GM12878 (cell line): ENCODE results near the gene SPTAN1.

Experiments used
- GABPA ChIP-seq: IDR thresholded peaks from 2 replicates; pipeline ENCODE4 v1.6.1; 2014; ENCODE audit warnings: antibody characterized with exemption, low read depth, mild to moderate bottlenecking, inconsistent platforms
- POLR2AphosphoS5 ChIP-seq: IDR thresholded peaks from 2 replicates; pipeline ENCODE4 v1.6.1; 2011; ENCODE audit warnings: mild to moderate bottlenecking, low read length, inconsistent platforms
- TF ChIP-seq, protein P1 (sequence below), 3 experiments: IDR thresholded peaks in 2 of 3; conservative IDR thresholded peaks in 1 of 3; 2 replicates each; pipeline ENCODE4 v1.5.1; 2011; ENCODE audit warnings: low read depth in 3 of 3, low read length in 3 of 3, mild to moderate bottlenecking in 3 of 3, control low read depth in 2 of 3, moderate library complexity in 2 of 3, inconsistent platforms in 1 of 3, mixed read lengths in 1 of 3; ENCODE audit not compliant: control insufficient read depth in 2 of 3, insufficient read depth in 1 of 3; ENCODE audit errors: extremely low read depth in 1 of 3

DNA sequence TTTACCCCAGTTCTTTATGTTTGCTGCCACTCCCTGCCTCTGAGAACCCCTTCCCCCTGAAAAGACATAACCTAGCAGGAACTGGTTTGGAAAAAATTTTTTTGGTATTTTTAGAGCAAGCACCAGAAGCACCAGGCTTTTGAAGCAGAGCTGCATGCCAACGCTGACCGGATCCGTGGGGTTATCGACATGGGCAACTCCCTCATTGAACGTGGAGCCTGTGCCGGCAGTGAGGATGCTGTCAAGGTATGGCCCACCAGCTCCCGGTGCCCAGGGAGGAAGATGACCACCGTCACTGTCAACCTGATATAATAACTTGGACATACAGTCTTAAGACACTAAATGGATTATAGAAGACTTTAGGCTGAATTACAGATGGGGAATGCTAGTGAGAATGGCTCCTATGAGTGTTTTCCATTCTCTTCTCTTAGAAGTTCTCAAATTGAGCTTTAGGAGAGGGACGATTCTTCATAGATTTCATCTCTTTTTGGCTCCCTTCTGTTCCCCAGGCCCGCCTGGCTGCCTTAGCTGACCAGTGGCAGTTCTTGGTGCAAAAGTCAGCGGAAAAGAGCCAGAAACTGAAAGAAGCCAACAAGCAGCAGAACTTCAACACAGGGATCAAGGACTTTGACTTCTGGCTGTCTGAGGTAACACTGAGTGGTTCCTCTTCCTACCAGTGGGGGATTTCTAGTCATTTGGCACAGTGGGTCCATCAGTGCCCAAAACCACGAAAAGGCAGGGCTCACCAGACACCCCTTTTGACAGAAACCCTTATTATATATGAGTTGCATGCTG is 59.4 kb downstream of the SPTAN1 start:
- TF ChIP-seq GABPA (no peak), POLR2AphosphoS5 (no peak)
- TF ChIP-seq, protein P1, sequence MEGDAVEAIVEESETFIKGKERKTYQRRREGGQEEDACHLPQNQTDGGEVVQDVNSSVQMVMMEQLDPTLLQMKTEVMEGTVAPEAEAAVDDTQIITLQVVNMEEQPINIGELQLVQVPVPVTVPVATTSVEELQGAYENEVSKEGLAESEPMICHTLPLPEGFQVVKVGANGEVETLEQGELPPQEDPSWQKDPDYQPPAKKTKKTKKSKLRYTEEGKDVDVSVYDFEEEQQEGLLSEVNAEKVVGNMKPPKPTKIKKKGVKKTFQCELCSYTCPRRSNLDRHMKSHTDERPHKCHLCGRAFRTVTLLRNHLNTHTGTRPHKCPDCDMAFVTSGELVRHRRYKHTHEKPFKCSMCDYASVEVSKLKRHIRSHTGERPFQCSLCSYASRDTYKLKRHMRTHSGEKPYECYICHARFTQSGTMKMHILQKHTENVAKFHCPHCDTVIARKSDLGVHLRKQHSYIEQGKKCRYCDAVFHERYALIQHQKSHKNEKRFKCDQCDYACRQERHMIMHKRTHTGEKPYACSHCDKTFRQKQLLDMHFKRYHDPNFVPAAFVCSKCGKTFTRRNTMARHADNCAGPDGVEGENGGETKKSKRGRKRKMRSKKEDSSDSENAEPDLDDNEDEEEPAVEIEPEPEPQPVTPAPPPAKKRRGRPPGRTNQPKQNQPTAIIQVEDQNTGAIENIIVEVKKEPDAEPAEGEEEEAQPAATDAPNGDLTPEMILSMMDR (IDR thresholded peaks at IDR 0.05 in 2 of 3, conservative IDR thresholded peaks at IDR 0.05 in 1 of 3; ENCODE audit: control insufficient read depth in 2 of 3, extremely low read depth in 1 of 3, insufficient read depth in 1 of 3, low read depth in 3 of 3, low read length in 3 of 3): no peak
